Neuronal stem cell (in vitro differentiated cells): ENCODE results near the gene GAPVD1.
A peak's percentile ranks its signal among the peaks of the same experiment; 100 is the strongest.

Source experiments
- DNase-seq: peaks from one replicate; pipeline ENCODE4 v3.0.0-alpha.2; 2013; ENCODE audit warnings: low spot score
- H2AFZ ChIP-seq: one replicate; pipeline ENCODE4 v1.6.1; 2013; ENCODE audit warnings: mild to moderate bottlenecking, low read length, inconsistent platforms
- H2AK5ac ChIP-seq: 2 replicates; pipeline ENCODE4 v1.6.1; 2013; ENCODE audit warnings: low read depth, mild to moderate bottlenecking, inconsistent platforms, low read length, moderate library complexity, mixed read lengths
- H2BK120ac ChIP-seq: 2 replicates; pipeline ENCODE4 v1.6.1; 2013; ENCODE audit warnings: low read depth, mild to moderate bottlenecking, inconsistent platforms, low read length, moderate library complexity, mixed read lengths
- H2BK12ac ChIP-seq: one replicate; pipeline ENCODE4 v1.6.1; 2013; ENCODE audit warnings: low read length, inconsistent platforms
- H2BK15ac ChIP-seq: 2 replicates; pipeline ENCODE4 v1.6.1; 2013; ENCODE audit warnings: mild to moderate bottlenecking, low read length, inconsistent platforms, mixed read lengths
- H2BK5ac ChIP-seq: one replicate; pipeline ENCODE4 v1.6.1; 2013; ENCODE audit warnings: inconsistent platforms, mild to moderate bottlenecking, low read length, moderate library complexity
- H3K14ac ChIP-seq: one replicate; pipeline ENCODE4 v1.6.1; 2013; ENCODE audit warnings: low read length, inconsistent platforms
- H3K18ac ChIP-seq: 2 replicates; pipeline ENCODE4 v1.6.1; 2013; ENCODE audit warnings: low read length, inconsistent platforms
- H3K23ac ChIP-seq: 2 replicates; pipeline ENCODE4 v1.6.1; 2013; ENCODE audit warnings: low read depth, mild to moderate bottlenecking, mixed read lengths, low read length, inconsistent platforms; ENCODE audit not compliant: poor library complexity
- H3K27ac ChIP-seq: replicated peaks from 3 replicates; pipeline ENCODE4 v1.5.1; 2013; ENCODE audit warnings: low read length, inconsistent platforms
- H3K27me3 ChIP-seq, 3 experiments: 2 replicates each; pipeline ENCODE4 v1.6.1; 2013; ENCODE audit warnings: low read length in 3 of 3, mild to moderate bottlenecking in 2 of 3, inconsistent platforms in 1 of 3, low read depth in 1 of 3, mixed read lengths in 1 of 3, moderate library complexity in 1 of 3; ENCODE audit not compliant: control insufficient read depth in 3 of 3, insufficient read depth in 3 of 3
- H3K36me3 ChIP-seq, 2 donors: replicated peaks in 1 of 2; 2 replicates each; pipeline ENCODE4 v1.6.1; 2013; ENCODE audit warnings: low read length in 2 of 2; ENCODE audit not compliant: control insufficient read depth in 2 of 2, insufficient read depth in 2 of 2
- H3K4ac ChIP-seq: 2 replicates; pipeline ENCODE4 v1.6.1; 2013; ENCODE audit warnings: inconsistent platforms, mild to moderate bottlenecking, low read length, moderate library complexity
- H3K4me1 ChIP-seq, 2 donors: 1 replicate in 1 of 2; 2 replicates in 1 of 2; pipeline ENCODE4 v1.6.1; 2013; ENCODE audit warnings: low read length in 2 of 2, low read depth in 1 of 2; ENCODE audit not compliant: control insufficient read depth in 2 of 2, insufficient read depth in 1 of 2
- H3K4me2 ChIP-seq: one replicate; pipeline ENCODE4 v1.6.1; 2013; ENCODE audit warnings: mild to moderate bottlenecking, low read length, inconsistent platforms; ENCODE audit not compliant: insufficient read depth, poor library complexity, severe bottlenecking
- H3K4me3 ChIP-seq, 2 donors: 2 replicates each; pipeline ENCODE4 v1.5.1; 2013; ENCODE audit warnings: low read length in 2 of 2, mild to moderate bottlenecking in 2 of 2, inconsistent platforms in 1 of 2, moderate library complexity in 1 of 2
- H3K79me1 ChIP-seq: one replicate; pipeline ENCODE4 v1.6.1; 2013; ENCODE audit warnings: low read depth, mild to moderate bottlenecking, inconsistent platforms, low read length, moderate library complexity
- H3K9ac ChIP-seq: one replicate; pipeline ENCODE4 v1.6.1; 2013; ENCODE audit warnings: mild to moderate bottlenecking, low read depth, low read length, inconsistent platforms; ENCODE audit not compliant: poor library complexity
- H3K9me3 ChIP-seq, 2 donors: replicated peaks in 1 of 2; 2 replicates each; pipeline versions ENCODE3 to v1.6.1; 2013; ENCODE audit warnings: low read length in 2 of 2, mild to moderate bottlenecking in 2 of 2, inconsistent platforms in 1 of 2, low read depth in 1 of 2, mixed read lengths in 1 of 2, moderate library complexity in 1 of 2; ENCODE audit not compliant: control insufficient read depth in 2 of 2, insufficient read depth in 1 of 2
- H4K8ac ChIP-seq: one replicate; pipeline ENCODE4 v1.6.1; 2013; ENCODE audit warnings: low read depth, mild to moderate bottlenecking, inconsistent platforms, low read length, moderate library complexity
- H4K91ac ChIP-seq: one replicate; pipeline ENCODE4 v1.6.1; 2013; ENCODE audit warnings: low read length, low read depth, mild to moderate bottlenecking, inconsistent platforms; ENCODE audit not compliant: poor library complexity
- WGBS, 2 donors: extraction: QIAGEN DNeasy Blood & Tissue Kit; methylation state at CpG; one replicate each; pipeline ENCODE4 v1.1.7; 2013; ENCODE audit warnings: missing lambda C conversion rate in 2 of 2, mixed read lengths in 1 of 2; ENCODE audit not compliant: insufficient read length in 2 of 2, insufficient replicate concordance in 1 of 2; ENCODE audit errors: extremely low coverage in 2 of 2; 5-methylcytosine and 5-hydroxymethylcytosine counted together

Gene GAPVD1

DNA sequence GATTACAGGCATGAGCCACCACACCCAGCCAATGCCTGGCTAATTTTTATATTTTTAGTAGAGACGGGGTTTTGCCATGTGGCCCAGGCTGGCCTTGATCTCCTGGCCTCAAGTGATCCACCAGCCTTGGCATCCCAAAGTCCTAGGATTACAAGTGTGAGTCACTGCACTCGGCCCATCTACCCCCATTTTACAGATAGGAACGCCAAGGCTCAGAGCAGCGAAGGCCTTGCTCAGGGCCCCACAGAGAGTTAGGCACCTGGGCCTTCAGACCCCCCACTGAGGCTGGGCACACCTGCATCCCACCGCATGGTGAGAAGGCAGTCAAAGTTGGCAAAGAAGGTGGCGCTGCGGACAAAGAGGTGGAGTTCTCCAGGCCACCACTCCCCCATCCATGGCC is 143.1 kb downstream of the GAPVD1 start:
- H4K91ac ChIP-seq = no peak overlapping the region
- H2AK5ac ChIP-seq = peak overlapping the region; percentile 36
- no CpG with 5 or more reads among the region's 7 CpGs for WGBS, 2 donors

DNA sequence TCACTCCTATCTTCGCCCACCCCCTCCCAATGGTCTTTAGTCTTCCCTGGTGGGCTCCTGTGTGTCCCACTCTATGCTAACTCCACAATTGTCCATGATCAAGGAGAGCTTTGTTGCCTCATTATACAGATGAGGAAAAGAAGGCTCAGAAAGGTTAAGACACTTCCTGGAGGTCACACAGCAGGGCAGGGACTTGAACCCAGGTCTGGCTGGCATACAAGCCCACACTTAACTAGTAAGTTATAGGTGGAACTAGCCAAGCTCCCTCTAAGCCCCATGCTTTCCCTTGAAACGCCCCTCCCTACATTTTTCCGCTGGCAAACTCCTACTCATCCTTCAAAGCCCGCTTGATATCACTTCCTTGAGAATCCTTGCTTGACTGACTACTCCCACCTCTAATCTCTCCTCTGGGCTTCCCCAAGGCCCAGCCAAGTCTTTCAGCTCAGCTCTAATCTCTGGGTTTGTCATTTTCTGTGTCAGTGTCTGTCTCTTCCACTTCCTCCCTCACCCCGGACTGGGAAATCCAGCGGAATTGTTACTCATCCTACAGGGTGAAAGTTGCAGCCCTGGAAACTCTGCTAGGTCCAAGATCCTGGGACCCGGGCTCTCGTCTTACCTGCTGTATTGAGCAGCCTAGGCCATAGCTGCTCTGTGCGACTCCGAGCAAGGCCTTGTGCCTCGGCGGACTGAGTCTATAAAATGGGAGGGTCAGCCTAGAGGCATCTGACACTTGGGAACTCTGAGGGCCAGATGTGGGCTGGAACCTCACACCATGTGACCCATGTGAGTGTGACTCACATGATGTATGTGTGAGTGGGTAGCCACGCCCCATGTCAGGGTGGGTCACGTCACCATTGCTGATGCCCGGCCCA is 144.5 kb downstream of the GAPVD1 start:
- H3K9ac ChIP-seq = peak overlapping the region; percentile 47
- H3K36me3 ChIP-seq = no peaks in the 10 kb centered on the region
- H2AFZ ChIP-seq = no peak overlapping the region
- no CpG with 5 or more reads among the region's 15 CpGs for WGBS, 2 donors
- no peak for DNase-seq
- no peak overlapping the region for H4K8ac ChIP-seq
- H3K4me3 ChIP-seq = no peak overlapping the region
- H3K23ac ChIP-seq = peak overlapping the region; percentile 69
- H3K27ac ChIP-seq = no peak overlapping the region
- H3K18ac ChIP-seq = peak overlapping the region; percentile 83
- peaks cover 2% of the 10 kb centered on the region for H3K79me1 ChIP-seq
- H3K27me3 ChIP-seq = peaks cover 0 to 12% (median 12%) of the 10 kb centered on the region in 3 experiments
- peak overlapping the region; percentile 85 for H4K91ac ChIP-seq
- H3K4ac ChIP-seq = peak overlapping the region; percentile 0
- H2BK5ac ChIP-seq = peak overlapping the region; percentile 13
- no peak overlapping the region for H3K4me2 ChIP-seq
- peak overlapping the region; percentile 13 for H2BK15ac ChIP-seq
- H2BK12ac ChIP-seq = peak overlapping the region; percentile 77
- H3K9me3 ChIP-seq = peaks cover 0 to 3% of the 10 kb centered on the region in 2 donors
- H3K14ac ChIP-seq = no peak overlapping the region
- no peak overlapping the region for H2BK120ac ChIP-seq
- H3K4me1 ChIP-seq = peaks cover 0 to 5% of the 10 kb centered on the region in 2 donors
- peak overlapping the region; percentile 90 for H2AK5ac ChIP-seq

More for the DNA sequence above, 143.1 kb downstream of the GAPVD1 start:
- peaks cover 1% of the 10 kb centered on the region for H3K79me1 ChIP-seq
- H2BK120ac ChIP-seq = no peak overlapping the region
- H2BK12ac ChIP-seq = no peak overlapping the region
- H2BK5ac ChIP-seq = no peak overlapping the region
- H3K27ac ChIP-seq = no peak overlapping the region
- peaks cover 0 to 12% (median 8%) of the 10 kb centered on the region in 3 experiments for H3K27me3 ChIP-seq
- H3K4me3 ChIP-seq = no peak overlapping the region
- no peak for DNase-seq
- no peak overlapping the region for H3K14ac ChIP-seq
- H3K4ac ChIP-seq = no peak overlapping the region
- H3K18ac ChIP-seq = no peak overlapping the region
- H3K4me1 ChIP-seq = peaks cover 0 to 3% of the 10 kb centered on the region in 2 donors
- H3K23ac ChIP-seq = peak overlapping the region; percentile 34
- no peak overlapping the region for H4K8ac ChIP-seq
- peaks cover 0 to 2% of the 10 kb centered on the region in 2 donors for H3K9me3 ChIP-seq
- no peaks in the 10 kb centered on the region for H3K36me3 ChIP-seq
- no peak overlapping the region for H2BK15ac ChIP-seq
- H3K4me2 ChIP-seq = no peak overlapping the region
- H2AFZ ChIP-seq = no peak overlapping the region
- H3K9ac ChIP-seq = no peak overlapping the region

DNA sequence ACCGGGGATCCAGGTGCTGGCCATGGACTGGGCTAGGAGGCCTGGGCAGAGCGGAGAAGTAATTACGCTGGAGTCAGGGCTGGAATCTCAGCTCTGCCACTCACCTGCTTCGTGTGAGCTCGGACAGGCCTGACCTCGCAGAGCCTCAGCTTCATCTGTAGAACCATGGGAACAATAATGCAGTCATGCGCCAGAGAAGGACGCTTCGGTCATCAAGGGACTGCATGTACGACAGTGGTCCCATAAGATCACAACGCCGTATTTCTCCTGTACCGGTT is 145.1 kb downstream of the GAPVD1 start:
- no peak for DNase-seq
- peak overlapping the region; percentile 5 for H3K18ac ChIP-seq
- no peak overlapping the region for H2AFZ ChIP-seq
- no CpG with 5 or more reads among the region's 13 CpGs for WGBS, 2 donors
- H3K4me2 ChIP-seq = no peak overlapping the region
- peak overlapping the region; percentile 77 for H2BK12ac ChIP-seq
- peak overlapping the region; percentile 0 for H3K4ac ChIP-seq
- H3K27ac ChIP-seq = no peak overlapping the region
- peaks cover 0 to 5% of the 10 kb centered on the region in 2 donors for H3K4me1 ChIP-seq
- no peak overlapping the region for H2BK120ac ChIP-seq
- H2BK15ac ChIP-seq = peak overlapping the region; percentile 13
- H3K36me3 ChIP-seq = no peaks in the 10 kb centered on the region
- H3K4me3 ChIP-seq = no peak overlapping the region
- H3K14ac ChIP-seq = no peak overlapping the region
- H4K91ac ChIP-seq = peak overlapping the region; percentile 69
- peak overlapping the region; percentile 47 for H3K9ac ChIP-seq
- peak overlapping the region; percentile 86 for H2AK5ac ChIP-seq
- H4K8ac ChIP-seq = no peak overlapping the region
- peaks cover 0 to 3% of the 10 kb centered on the region in 2 donors for H3K9me3 ChIP-seq
- peak overlapping the region; percentile 69 for H3K23ac ChIP-seq
- peaks cover 0 to 12% (median 12%) of the 10 kb centered on the region in 3 experiments for H3K27me3 ChIP-seq
- no peak overlapping the region for H2BK5ac ChIP-seq
- H3K79me1 ChIP-seq = peaks cover 2% of the 10 kb centered on the region

DNA sequence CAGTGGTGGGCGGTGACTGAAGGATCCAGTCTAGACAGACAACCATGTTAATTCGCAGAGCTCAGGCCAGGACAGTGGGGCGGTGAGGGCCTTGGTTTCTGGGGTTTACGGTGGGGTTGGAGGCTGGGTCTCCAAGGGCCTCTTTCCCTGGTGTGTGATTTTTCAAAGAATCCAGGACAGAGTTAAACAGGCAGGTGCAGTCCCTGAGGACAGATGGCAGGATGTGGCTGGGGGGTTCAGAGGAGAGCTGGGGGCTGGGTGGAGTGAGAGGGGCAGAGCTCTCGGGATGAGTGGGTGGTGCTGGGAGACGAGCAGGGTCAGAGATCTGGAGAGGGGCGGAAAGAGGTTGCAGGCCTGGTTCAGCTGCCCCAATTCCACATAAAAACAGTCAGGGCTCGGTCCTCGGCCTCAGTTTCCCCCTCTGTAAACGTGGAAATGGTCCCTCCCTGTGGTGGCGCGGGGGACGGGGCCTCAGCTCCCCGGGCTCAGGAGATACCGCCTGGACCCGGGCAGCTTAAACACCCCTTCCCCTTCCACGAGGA is 145.9 kb downstream of the GAPVD1 start:
- Histone ChIP-seq H3K23ac (peak overlapping the region; percentile 82), H3K4me2 (peak overlapping the region; percentile 95), H3K9me3 (peaks cover 0 to 3% of the 10 kb centered on the region in 2 donors), H3K14ac (no peak overlapping the region), H3K18ac (peak overlapping the region; percentile 61), H2AK5ac (peak overlapping the region; percentile 86), H2BK120ac (peak overlapping the region; percentile 21), H3K27ac (no peak overlapping the region), H2BK12ac (peak overlapping the region; percentile 97), H4K8ac (no peak overlapping the region), H3K36me3 (no peaks in the 10 kb centered on the region), H3K9ac (peak overlapping the region; percentile 24), H3K79me1 (peaks cover 2% of the 10 kb centered on the region), H2BK15ac (peak overlapping the region; percentile 13), H3K4ac (peak overlapping the region; percentile 87), H2BK5ac (no peak overlapping the region), H2AFZ (peak overlapping the region; percentile 93), H3K27me3 (peaks cover 0 to 12% (median 12%) of the 10 kb centered on the region in 3 experiments), H3K4me1 (peaks cover 0 to 5% of the 10 kb centered on the region in 2 donors), H3K4me3 (peak overlapping the region in 1 of 2 donors; percentile 45), H4K91ac (no peak overlapping the region)
- DNase-seq = no peak
- no CpG with 5 or more reads among the region's 17 CpGs for WGBS, 2 donors
